CD4-positive, alpha-beta memory T cell (primary cell): ENCODE measurements around the gene YIF1A. TPM values are rescaled to one million over a fixed set of nuclear protein-coding genes. Genes with fewer than 3 reads are reported as not detected.
A peak's percentile ranks its signal among the peaks of the same experiment; 100 is the strongest.

Experiments
- CTCF ChIA-PET: fragments of 350-600 bp; sonication (Branson Sonifier 250); formaldehyde crosslinking; loops from one replicate; lab custom pipeline; 2021; ENCODE audit warnings: inconsistent platforms; ENCODE audit not compliant: partially characterized antibody; lab: Charles Lee
- POLR2A ChIA-PET: fragments of 350-600 bp; sonication (Branson Sonifier 250); formaldehyde crosslinking; loops from one replicate; lab custom pipeline; 2021; ENCODE audit not compliant: partially characterized antibody; lab: Charles Lee
- DNase-seq, 5 donors: peaks; one replicate each; pipeline versions ENCODE4 v3.0.0 to v3.0.0-alpha.2; 2020 to 2022; ENCODE audit warnings: mixed read lengths in 1 of 5
- H3K27ac ChIP-seq: one replicate; pipeline ENCODE4 v1.7.0; 2013; ENCODE audit warnings: low read depth, low read length
- H3K27me3 ChIP-seq: 2 replicates; pipeline ENCODE4 v1.7.0; 2013; ENCODE audit warnings: mild to moderate bottlenecking, low read length, moderate library complexity; ENCODE audit not compliant: insufficient read depth
- H3K36me3 ChIP-seq: 2 replicates; pipeline ENCODE4 v1.7.0; 2013; ENCODE audit warnings: mild to moderate bottlenecking, low read length, moderate library complexity; ENCODE audit not compliant: insufficient read depth
- H3K4me1 ChIP-seq: 2 replicates; pipeline ENCODE4 v1.7.0; 2013; ENCODE audit warnings: mild to moderate bottlenecking, low read length, moderate library complexity; ENCODE audit not compliant: insufficient read depth
- H3K4me3 ChIP-seq, 2 donors: one replicate each; pipeline ENCODE4 v1.7.0; 2013; ENCODE audit warnings: low read length in 2 of 2, mild to moderate bottlenecking in 1 of 2
- H3K9me3 ChIP-seq, 2 donors: one replicate each; pipeline ENCODE4 v1.7.0; 2013; ENCODE audit warnings: low read length in 2 of 2, control low read depth in 1 of 2; ENCODE audit not compliant: control insufficient read depth in 1 of 2
- H3K27ac Mint-ChIP-seq, 7 donors: one replicate each; pipeline ENCODE4 v1.8.0; 2020 to 2021; ENCODE audit warnings: mixed read lengths in 7 of 7, mild to moderate bottlenecking in 6 of 7, inconsistent platforms in 3 of 7, moderate library complexity in 3 of 7
- H3K27me3 Mint-ChIP-seq, 2 donors: one replicate each; pipeline ENCODE4 v1.8.0; 2020 to 2021; ENCODE audit warnings: mixed read lengths in 2 of 2
- H3K36me3 Mint-ChIP-seq, 2 donors: one replicate each; pipeline ENCODE4 v1.8.0; 2020 to 2021; ENCODE audit warnings: mixed read lengths in 2 of 2, inconsistent platforms in 1 of 2, mild to moderate bottlenecking in 1 of 2
- H3K4me1 Mint-ChIP-seq, 4 donors: one replicate each; pipeline ENCODE4 v1.8.0; 2020 to 2021; ENCODE audit warnings: mixed read lengths in 4 of 4, mild to moderate bottlenecking in 1 of 4
- H3K4me3 Mint-ChIP-seq, 8 donors: one replicate each; pipeline ENCODE4 v1.8.0; 2020 to 2021; ENCODE audit warnings: mixed read lengths in 8 of 8, mild to moderate bottlenecking in 7 of 8, moderate library complexity in 6 of 8, inconsistent platforms in 3 of 8
- H3K9me3 Mint-ChIP-seq, 8 donors: one replicate each; pipeline ENCODE4 v1.8.0; 2020 to 2021; ENCODE audit warnings: mixed read lengths in 8 of 8, mild to moderate bottlenecking in 5 of 8, inconsistent platforms in 3 of 8, moderate library complexity in 1 of 8
- intact Hi-C: fragments of 100-400 bp; cut with micrococcal nuclease; formaldehyde crosslinking; loops from one replicate; pipeline ENCODE4 v1.15.1; 2023
- polyA plus RNA-seq, 2 donors: library from polyadenylated mRNA; unstranded; fragments of 300-500 nt; fragmentation: Illumina TruSeq; gene quantifications; one replicate each; pipeline ENCODE4 v1.2.3, GENCODE V29; 2021
- total RNA-seq, 2 experiments: library from RNA; stranded (reverse); gene quantifications; one replicate each; pipeline ENCODE4 v1.2.3, GENCODE V29; 2021

YIF1A gene
- total and polyA plus RNA-seq, 4 experiments from 2014 or later: 40.4 to 77.5 (median 49.3) TPM

DNA sequence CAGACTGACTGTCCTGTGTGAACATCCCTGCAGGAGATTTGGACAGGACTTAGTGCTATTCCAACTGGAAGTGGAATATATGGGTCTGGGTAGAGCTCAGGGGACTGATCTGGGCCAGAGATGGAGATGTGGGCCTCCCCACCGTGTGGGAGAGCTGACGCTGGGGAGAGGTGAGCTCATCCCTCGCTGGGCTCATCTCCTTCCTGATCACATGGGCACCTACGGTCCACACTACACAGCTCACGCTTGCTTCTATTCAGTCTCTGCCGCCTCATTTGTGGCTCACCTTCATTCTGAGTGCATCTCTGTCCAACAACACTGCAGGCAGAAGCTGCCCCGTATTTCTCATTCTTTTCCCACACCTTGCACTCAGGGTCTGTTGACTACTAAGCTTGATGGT is 37.1 kb downstream of the YIF1A start:
- CTCF ChIA-PET: interaction anchor here (0.5 to 1.5 kb wide), 2 partner anchors 27 to 117 kb away, joined by 3 to 4 read pairs; no protein-coding TSS in a partner anchor
- POLR2A ChIA-PET: interaction anchor here (1.3 to 3.0 kb wide), 3 partner anchors 14 to 28 kb away, joined by 9 to 14 read pairs (median 12); no protein-coding TSS in a partner anchor

DNA sequence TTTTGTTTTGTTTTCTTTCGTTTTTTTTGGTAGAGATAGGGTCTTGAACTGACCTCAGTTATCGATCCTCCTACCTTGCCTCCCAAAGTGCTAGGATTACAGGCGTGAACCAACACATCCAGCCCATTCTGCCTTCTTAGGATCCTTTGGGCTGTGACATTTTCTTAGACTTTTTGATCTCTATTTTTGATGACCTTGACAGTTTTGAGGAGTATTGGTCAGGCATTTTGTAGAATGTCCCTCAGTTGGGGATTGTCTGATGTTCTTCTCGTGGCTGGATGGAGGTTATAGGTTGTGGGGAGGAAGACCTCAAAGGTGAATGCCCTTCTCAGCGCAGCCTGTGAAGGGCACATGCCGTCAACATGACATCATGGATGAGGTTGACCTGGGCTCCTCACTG is 40.0 kb downstream of the YIF1A start:
- Histone ChIP-seq H3K4me1 (no peaks in the 10 kb centered on the region), H3K27ac (no peak overlapping the region), H3K9me3 (no peaks in the 10 kb centered on the region), H3K36me3 (peaks cover under 1% of the 10 kb centered on the region), H3K27me3 (no peaks in the 10 kb centered on the region), H3K4me3 (no peak overlapping the region)
- POLR2A ChIA-PET: no interaction called here
- intact Hi-C loops: no loop called here
- peaks cover 4 to 18% (median 11%) of the 10 kb centered on the region in 4 donors for H3K4me1 Mint-ChIP-seq
- H3K27ac Mint-ChIP-seq: peak overlapping the region in 6 of 7 donors; percentile 8 to 64 (median 40)
- DNase-seq: no peak
- H3K27me3 Mint-ChIP-seq: no peaks in the 10 kb centered on the region
- peaks cover 10 to 44% of the 10 kb centered on the region in 2 donors for H3K36me3 Mint-ChIP-seq
- peaks cover 0 to 2% (median 0%) of the 10 kb centered on the region in 8 donors for H3K9me3 Mint-ChIP-seq
- H3K4me3 Mint-ChIP-seq: no peak overlapping the region
- CTCF ChIA-PET: no interaction called here

More for the DNA sequence above, 37.1 kb downstream of the YIF1A start:
- Histone ChIP-seq H3K9me3 (no peaks in the 10 kb centered on the region), H3K36me3 (no peaks in the 10 kb centered on the region), H3K4me1 (peaks cover 10% of the 10 kb centered on the region), H3K27me3 (no peaks in the 10 kb centered on the region), H3K27ac (no peak overlapping the region), H3K4me3 (no peak overlapping the region)
- no peaks in the 10 kb centered on the region for H3K27me3 Mint-ChIP-seq
- H3K9me3 Mint-ChIP-seq: peaks cover 0 to 2% (median 0%) of the 10 kb centered on the region in 8 donors
- H3K36me3 Mint-ChIP-seq: peaks cover 5 to 26% of the 10 kb centered on the region in 2 donors
- peak overlapping the region in 4 of 7 donors; percentile 29 to 58 (median 46) for H3K27ac Mint-ChIP-seq
- peaks cover 10 to 31% (median 20%) of the 10 kb centered on the region in 4 donors for H3K4me1 Mint-ChIP-seq
- intact Hi-C loops: no loop called here
- H3K4me3 Mint-ChIP-seq: peak overlapping the region in 1 of 8 donors; percentile 39
- no peak for DNase-seq

- peaks cover 10 to 50% of the 10 kb centered on the region in 2 donors for H3K36me3 Mint-ChIP-seq
- H3K27me3 Mint-ChIP-seq: no peaks in the 10 kb centered on the region
- Histone ChIP-seq H3K9me3 (no peaks in the 10 kb centered on the region), H3K27me3 (no peaks in the 10 kb centered on the region), H3K4me1 (no peaks in the 10 kb centered on the region), H3K36me3 (peaks cover 9% of the 10 kb centered on the region), H3K4me3 (no peak overlapping the region), H3K27ac (no peak overlapping the region)
- intact Hi-C loops: no loop called here
- H3K4me3 Mint-ChIP-seq: no peak overlapping the region
- peaks cover 0 to 2% (median 0%) of the 10 kb centered on the region in 8 donors for H3K9me3 Mint-ChIP-seq
- peaks cover 4 to 13% (median 11%) of the 10 kb centered on the region in 4 donors for H3K4me1 Mint-ChIP-seq
- H3K27ac Mint-ChIP-seq: peak overlapping the region in 3 of 7 donors; percentile 35 to 86 (median 58)
- ChIA-PET CTCF (interaction anchor here (2.0 kb wide), 1 partner anchor 10 kb away, joined by 9 read pairs; no protein-coding TSS in a partner anchor), POLR2A (no interaction called here)
- DNase-seq: no peak
Measured at GRCh38 chr11:66247801-66248200, 41.1 kb downstream of the YIF1A start.

GRCh38 chr11:66247295-66247694 is 41.6 kb downstream of the YIF1A start:
- Histone ChIP-seq H3K27ac (no peak overlapping the region), H3K4me1 (no peaks in the 10 kb centered on the region), H3K36me3 (peaks cover 14% of the 10 kb centered on the region), H3K4me3 (no peak overlapping the region), H3K9me3 (no peaks in the 10 kb centered on the region), H3K27me3 (no peaks in the 10 kb centered on the region)
- CTCF ChIA-PET: interaction anchor here (2.0 kb wide), 1 partner anchor 10 kb away, joined by 9 read pairs; no protein-coding TSS in a partner anchor
- Mint-ChIP-seq H3K36me3 (peaks cover 10 to 54% of the 10 kb centered on the region in 2 donors), H3K9me3 (peaks cover 0 to 1% (median 0%) of the 10 kb centered on the region in 8 donors), H3K27me3 (no peaks in the 10 kb centered on the region), H3K4me1 (peaks cover 4 to 13% (median 11%) of the 10 kb centered on the region in 4 donors), H3K4me3 (peak overlapping the region in 1 of 8 donors; percentile 4), H3K27ac (peak overlapping the region in 4 of 7 donors; percentile 2 to 86 (median 44))
- POLR2A ChIA-PET: interaction anchor here (0.7 kb wide), 1 partner anchor 15 kb away, joined by 3 read pairs; no protein-coding TSS in a partner anchor
- intact Hi-C loops: no loop called here
- DNase-seq: no peak

DNA sequence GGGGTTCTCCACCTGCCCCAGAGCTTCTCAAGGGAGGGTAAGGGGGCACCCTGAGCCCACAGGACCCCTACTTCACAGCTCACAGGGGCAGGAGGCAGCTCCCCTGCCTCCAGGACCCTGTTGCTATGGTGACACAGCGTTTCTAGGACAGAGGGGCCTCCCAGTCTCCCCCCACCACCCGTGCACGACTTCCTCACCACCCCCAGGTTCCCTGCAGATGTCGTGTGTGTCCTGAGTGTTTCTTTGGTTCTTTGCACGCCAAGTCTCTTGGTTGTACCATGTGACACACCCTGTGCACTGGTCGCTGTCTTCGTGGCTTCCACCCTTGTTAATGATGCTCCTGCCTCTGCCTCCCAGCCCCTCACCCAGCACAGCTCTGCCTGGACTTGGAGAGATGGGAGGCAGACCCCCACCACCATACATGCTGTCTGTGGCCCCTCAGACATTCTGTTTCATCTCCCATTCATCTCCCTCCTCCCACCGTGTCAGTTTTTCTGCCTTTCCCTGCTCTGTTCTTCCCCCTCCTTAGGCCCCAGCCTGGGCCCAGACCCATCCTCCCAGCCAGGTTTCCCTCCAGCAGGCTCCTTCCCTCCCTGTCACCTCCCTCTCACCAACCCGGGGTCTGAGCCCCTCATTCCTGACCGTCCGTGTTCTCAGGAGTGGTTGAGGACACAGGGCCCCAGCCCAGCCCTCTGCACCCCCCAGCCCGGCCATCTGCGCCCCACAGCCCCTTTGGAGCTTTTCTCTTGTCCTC is 45.0 kb downstream of the YIF1A start:
- H3K27ac ChIP-seq: no peak overlapping the region
- no peak for DNase-seq
- no peaks in the 10 kb centered on the region for H3K27me3 Mint-ChIP-seq
- H3K4me3 ChIP-seq: no peak overlapping the region
- peaks cover 42% of the 10 kb centered on the region for H3K36me3 ChIP-seq
- H3K4me1 Mint-ChIP-seq: no peaks in the 10 kb centered on the region
- no peaks in the 10 kb centered on the region for H3K27me3 ChIP-seq
- intact Hi-C loops: no loop called here
- ChIA-PET CTCF (no interaction called here), POLR2A (no interaction called here)
- H3K36me3 Mint-ChIP-seq: peaks cover 13 to 68% of the 10 kb centered on the region in 2 donors
- peak overlapping the region in 5 of 7 donors; percentile 18 to 81 (median 52) for H3K27ac Mint-ChIP-seq
- H3K9me3 Mint-ChIP-seq: peaks cover 0 to 1% (median 0%) of the 10 kb centered on the region in 8 donors
- no peaks in the 10 kb centered on the region for H3K4me1 ChIP-seq
- no peak overlapping the region for H3K4me3 Mint-ChIP-seq
- no peaks in the 10 kb centered on the region for H3K9me3 ChIP-seq

- intact Hi-C loops: no loop called here
- CTCF ChIA-PET: no interaction called here
Measured at GRCh38 chr11:66242095-66242765, 46.7 kb downstream of the YIF1A start.

More at GRCh38 chr11:66242095-66242765, 46.7 kb downstream of the YIF1A start:
- Histone ChIP-seq H3K27me3 (no peaks in the 10 kb centered on the region), H3K9me3 (no peaks in the 10 kb centered on the region), H3K4me1 (no peaks in the 10 kb centered on the region), H3K4me3 (no peak overlapping the region), H3K27ac (no peak overlapping the region), H3K36me3 (peaks cover 55% of the 10 kb centered on the region)
- peaks cover 0 to 1% (median 0%) of the 10 kb centered on the region in 8 donors for H3K9me3 Mint-ChIP-seq
- POLR2A ChIA-PET: interaction anchor here (1.0 to 1.2 kb wide), 3 partner anchors 11 to 47 kb away, joined by 3 to 4 read pairs (median 3); no protein-coding TSS in a partner anchor
- peak overlapping the region in 2 of 7 donors; percentile 70 to 73 for H3K27ac Mint-ChIP-seq
- DNase-seq: no peak
- H3K4me1 Mint-ChIP-seq: no peaks in the 10 kb centered on the region
- peaks cover 21 to 73% of the 10 kb centered on the region in 2 donors for H3K36me3 Mint-ChIP-seq
- H3K4me3 Mint-ChIP-seq: no peak overlapping the region
- H3K27me3 Mint-ChIP-seq: no peaks in the 10 kb centered on the region
